Measurements from ENCODE around the gene EFEMP2.

Gene EFEMP2

GRCh38 chr11:65816696-65817095, 55.9 kb downstream of the EFEMP2 start:
- TF ChIP-seq, protein P1, sequence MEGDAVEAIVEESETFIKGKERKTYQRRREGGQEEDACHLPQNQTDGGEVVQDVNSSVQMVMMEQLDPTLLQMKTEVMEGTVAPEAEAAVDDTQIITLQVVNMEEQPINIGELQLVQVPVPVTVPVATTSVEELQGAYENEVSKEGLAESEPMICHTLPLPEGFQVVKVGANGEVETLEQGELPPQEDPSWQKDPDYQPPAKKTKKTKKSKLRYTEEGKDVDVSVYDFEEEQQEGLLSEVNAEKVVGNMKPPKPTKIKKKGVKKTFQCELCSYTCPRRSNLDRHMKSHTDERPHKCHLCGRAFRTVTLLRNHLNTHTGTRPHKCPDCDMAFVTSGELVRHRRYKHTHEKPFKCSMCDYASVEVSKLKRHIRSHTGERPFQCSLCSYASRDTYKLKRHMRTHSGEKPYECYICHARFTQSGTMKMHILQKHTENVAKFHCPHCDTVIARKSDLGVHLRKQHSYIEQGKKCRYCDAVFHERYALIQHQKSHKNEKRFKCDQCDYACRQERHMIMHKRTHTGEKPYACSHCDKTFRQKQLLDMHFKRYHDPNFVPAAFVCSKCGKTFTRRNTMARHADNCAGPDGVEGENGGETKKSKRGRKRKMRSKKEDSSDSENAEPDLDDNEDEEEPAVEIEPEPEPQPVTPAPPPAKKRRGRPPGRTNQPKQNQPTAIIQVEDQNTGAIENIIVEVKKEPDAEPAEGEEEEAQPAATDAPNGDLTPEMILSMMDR (IDR thresholded peaks at IDR 0.05; ENCODE audit: low read depth, low read length), result no peak
- H3K4me3 ChIP-seq (replicated peaks in 1 of 2; ENCODE audit: low read depth in 2 of 2, low read length in 2 of 2), result no peak overlapping the region
- no peak for DNase-seq (ENCODE audit: low read depth in 2 of 2)

Data from cardiac fibroblast (primary cell).